ENCODE data around the gene CCDC172.

The CCDC172 gene, protein sequence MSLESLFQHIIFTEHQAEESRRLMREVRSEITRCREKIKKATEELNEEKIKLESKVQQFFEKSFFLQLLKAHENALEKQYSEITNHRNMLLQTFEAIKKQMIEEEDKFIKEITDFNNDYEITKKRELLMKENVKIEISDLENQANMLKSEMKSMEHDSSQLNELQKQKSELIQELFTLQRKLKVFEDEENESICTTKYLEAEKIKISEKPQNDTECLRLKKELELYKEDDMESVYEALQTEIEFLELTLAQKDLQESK

DNA sequence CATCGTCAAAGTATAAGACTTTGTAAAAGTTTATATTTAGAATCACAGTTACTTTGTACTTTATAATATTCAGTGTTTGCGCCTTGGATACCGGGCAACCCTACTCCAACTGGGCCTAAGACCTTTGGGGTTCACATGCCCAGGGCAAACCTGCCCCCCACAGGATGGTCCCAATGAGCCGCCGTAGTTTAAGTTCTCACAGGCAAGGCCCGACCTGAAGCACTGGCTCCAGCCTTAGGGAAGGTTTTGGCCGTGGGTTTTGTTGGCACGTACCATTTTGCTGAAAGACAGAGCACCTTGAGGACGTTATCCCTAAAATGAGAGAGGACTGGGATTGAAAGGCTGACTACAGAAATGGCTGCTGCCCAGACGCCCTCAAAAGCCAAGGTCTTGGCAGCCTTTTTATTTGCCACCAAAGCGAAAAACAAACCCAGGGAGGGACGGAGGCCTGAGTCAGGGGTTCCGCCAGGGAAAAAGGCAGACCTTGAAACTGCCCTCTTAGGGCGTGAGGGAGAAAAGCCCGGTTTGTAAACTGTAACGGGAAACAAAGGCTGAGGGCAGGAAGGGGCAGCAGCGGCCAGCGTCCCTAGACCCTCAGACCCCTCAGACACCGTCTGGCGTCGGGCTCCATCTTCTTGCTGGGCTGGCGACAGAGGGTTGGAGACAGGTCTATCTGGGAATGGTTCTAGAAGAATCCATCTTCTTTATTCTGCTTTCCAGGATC, at the start of gene CCDC172:
Gene CCDC172 (plus strand): TSS at position 222 of the 724 bp plus-strand sequence. CDS start 564 bp downstream, outside the sequence.
- DNase-seq = no peak

DNA sequence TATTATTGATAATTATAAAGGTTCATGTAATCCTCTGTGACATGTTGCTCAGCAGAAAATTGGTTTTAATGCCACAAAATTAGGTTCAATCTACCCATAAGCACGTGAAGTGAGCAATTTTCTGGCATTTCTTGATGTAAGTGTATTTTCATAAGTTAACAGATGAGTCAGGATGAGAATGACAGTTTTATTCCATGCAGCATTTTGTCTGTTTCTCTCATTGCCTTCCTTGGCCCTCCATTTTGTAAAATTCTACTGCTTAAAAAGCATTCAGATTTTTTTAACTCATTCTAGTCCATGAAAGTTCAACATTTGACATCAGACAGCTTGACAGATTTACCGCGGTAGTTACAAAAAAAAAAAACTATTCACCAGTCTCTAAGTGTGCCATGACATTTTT, 47.3 kb upstream of the CCDC172 start:
- DNase-seq = no peak

DNA sequence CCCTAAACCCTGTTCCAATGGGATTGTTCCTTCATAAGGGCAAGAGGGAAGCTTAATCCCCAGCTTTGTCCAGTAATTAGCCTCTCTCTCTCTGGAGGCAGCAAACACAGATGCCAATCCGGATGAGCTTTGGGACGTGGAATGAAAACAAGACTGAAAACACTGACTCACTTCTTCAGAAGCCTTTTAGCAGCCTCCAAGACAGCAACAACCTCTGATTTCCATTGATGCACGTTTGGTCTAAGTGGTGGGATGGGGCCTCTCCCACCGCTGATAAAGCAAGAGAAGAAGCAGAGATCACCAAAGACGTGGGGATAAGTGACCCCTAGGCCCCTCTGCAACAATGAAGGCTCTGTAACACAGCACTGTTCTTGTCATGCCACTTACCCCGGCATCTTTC, 45.4 kb upstream of the CCDC172 start:
- DNase-seq = no peak

DNA sequence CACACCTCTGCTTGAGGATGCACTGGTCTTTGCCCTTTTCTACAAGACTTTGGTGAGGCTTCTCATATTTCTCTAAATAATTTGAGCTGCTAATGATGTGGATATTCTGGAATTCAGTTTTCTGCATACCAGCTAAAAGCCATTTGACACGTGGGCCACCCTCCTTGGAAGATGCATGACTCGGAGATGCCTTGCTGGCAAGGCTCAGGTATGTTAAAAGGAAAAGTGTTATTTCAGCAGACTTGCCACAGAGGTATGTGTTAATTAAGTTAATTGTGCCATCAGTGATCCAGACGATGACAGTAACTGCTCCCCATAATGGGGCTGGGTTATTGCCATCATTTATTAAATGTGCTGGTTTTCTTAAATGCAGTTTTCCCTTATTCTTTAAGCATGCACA, 42.5 kb upstream of the CCDC172 start:
- DNase-seq = no peak

DNA sequence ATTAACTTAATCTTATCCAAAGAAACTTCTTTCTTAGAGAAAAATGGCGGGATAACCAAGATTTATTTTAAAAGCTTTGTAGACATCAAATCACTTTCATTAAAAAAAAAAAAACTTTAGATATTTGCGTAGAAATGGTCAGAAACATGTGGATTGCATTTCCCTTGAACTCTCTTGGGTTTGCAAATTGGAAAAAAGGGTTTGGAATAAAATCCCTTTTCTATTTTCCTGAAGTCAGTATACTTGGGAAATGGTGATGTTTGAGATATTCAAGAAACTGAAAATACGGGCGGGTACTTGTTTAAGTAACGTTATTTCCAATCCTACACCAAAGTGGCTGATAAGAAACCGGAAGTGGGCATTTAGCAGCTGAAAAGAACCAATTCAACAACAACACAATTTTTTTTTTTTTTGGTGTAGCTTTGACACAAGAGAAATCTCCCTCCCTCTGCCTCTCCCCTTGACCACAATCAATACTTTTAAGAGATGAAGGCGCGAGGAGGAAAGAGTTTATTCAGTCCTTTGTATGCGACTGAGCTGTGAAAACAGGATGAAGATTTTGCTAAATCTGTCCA, 37.5 kb upstream of the CCDC172 start:
- DNase-seq = no peak

DNA sequence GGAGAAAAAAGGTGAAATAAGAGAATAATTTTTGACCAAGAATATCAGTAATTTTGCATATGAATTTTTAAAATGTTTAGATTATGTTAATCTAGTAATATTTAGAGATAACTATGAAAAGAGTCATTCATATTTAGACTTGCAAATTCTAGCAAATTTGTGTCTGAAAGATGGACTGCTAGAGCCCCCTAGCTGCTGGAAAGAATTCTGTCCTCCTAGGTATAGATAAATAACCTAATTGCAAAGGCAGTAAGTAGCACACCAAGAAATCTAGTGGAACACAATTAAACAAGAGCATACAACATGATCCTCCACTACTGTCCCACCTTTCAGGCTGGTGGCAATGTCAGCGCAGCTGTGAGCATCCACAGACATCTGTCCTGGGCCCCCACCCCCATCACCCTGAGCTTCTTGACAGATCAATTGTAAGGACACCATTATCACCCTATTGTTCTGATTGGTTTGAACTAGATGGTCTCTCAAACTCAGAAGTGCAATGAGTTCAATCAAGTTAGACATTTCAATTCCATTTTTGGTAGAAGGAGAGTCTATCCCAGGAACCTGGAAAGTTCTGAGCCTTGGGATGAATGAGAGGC, 36.2 kb upstream of the CCDC172 start:
- peak; percentile 5 to 53 for DNase-seq

DNA sequence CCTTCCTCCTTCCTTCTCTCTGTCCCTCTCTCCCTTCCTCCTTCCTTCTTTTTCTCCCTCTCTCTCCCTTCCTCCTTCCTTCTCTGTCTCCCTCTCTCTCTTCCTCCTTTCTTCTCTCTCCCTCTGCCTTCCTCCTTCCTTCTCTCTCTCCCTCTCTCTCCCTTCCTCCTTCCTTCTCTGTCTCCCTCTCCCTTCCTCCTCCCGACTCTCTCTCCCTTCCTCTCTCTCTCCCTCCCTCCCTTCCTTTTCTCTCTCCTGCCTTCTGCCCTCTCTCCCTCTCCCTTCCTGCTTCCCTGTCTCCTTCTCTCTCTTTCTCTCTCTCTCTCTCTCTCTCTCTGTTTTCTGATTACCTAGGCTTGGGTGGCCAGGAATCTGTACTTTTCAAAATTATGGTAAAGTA, 34.6 kb upstream of the CCDC172 start:
- no peak for DNase-seq

DNA sequence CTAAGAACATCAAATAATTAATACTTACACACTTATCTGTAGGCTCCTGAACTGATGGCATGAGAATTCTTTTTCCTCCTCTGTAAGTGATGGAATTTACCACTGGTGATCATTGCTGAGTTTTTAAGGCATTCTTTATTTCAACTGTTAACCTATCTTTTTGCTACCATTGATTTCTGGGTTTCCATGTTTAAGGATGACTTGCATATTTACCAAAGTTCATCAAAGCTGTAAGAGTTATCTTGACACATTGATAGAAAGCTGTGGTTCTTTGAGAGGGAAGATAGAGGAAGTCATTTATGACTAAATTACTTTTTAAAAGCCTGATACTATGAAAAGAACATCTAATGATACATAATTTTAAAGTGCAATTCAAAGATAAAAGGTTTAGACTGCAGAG, 31.8 kb upstream of the CCDC172 start:
- DNase-seq = no peak

DNA sequence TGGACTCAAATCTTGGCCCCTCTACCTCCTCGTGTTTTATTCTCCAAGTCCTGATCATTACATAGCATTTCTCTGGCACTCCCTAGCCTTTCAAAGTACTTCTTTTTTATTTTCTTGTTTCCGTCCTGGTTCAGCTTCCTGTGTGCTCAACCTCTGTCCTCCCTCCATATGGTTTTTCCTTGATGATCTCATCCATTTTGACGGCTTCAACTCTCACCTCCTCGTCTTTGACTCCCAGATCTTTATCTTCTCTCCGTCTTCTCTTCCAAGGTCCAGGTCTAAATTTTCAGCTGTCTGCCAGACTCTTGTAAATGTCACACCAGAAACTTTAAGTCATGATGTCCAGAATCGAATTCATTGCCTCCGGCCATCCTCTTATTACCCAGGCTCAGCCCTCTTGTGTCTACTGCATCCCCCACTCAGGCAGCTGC, 27.9 kb upstream of the CCDC172 start:
- no peak for DNase-seq

DNA sequence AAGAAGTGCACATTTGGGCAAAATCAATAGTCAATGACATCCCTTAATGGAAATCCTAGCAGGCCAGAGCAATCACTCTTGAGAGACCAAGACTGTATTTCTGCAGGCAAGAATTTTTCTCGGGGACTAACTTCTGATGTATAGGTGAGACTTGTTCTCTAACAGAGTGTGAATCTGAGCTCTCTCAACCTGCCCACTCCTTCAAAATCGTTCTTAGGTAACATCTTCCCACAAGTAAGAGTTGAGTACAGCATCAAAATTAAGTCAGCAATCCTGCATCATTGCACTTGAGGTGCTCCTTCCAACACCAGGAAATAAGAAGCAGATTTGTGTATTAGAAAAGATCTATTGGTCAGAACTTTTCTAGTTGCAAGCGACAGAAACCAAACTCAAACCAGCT, 25.7 kb upstream of the CCDC172 start:
- no peak for DNase-seq

DNA sequence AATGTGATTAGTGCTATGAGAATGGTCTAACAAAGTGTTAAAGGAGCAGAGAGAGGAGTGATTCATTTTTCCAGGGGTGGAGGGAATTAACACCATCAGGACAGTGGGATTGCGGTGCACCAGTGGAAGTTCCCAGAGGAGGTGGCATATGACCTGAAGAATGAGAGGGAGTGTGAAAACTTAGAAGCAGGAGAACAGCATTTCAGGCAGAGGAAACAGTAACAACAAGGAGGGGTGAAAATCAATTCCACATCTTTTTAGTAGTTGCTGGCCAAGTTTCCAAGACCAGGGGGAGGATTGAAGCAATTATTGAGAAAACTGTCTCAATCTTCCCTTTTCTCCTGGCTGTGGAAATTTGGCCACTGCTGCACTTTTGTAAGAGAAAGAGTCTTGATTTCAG, 23.7 kb upstream of the CCDC172 start:
- no peak for DNase-seq

DNA sequence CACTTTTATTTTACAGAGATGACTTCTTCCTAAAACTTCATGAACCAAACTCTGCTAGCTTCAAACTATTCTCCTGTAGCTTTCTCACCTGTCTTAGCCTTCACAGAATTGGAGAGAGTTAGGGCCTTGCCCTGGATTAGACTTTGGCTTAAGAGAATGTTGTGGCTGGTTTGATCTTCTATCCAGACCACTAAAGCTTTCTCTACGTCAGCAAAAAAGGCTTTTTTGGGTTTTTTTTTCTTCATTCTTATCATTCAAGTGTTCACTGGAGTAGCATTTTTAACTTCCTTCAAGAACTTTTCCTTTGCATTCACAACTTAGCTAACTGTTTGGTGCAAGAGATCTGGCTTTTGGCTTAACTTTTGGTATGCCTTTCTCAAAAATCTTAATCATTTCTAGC, 19.3 kb upstream of the CCDC172 start:
- DNase-seq = no peak

DNA sequence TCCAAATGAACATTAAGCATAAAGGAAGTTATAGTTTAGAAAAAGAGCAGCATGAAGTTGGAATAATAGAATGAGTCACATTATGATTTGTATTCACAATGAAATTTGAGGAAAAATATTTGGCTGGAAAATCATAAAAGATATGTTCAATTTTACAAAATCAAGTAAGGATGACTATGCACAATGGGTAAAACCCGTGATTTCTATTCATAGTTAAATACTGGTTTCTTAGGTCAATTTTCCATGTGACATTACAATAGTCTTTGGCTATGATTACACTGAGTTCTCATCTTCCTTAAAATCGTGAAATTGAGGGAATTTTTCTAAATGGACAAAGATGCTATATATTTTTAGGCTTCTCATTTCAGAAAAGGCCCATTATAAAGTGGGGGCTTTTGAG, 17.4 kb upstream of the CCDC172 start:
- no peak for DNase-seq

DNA sequence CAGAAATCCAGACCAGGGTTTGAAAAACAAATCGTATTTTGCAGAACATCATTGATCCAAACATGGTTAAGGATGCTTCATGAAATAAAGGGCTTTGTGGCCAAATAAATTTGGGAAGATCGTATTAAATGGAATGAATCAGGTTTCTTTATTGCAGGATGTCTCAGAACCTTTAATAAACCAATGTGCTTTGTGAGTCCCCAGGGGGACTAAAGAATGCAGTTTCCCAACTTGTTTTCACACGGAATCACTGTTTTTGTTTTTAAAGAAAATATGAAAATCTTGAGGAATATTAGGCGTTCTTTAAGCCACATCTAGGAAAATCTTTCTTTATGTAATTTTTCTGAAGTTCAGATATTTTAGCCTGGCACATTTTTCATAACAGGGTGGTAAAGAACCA, 16.8 kb upstream of the CCDC172 start:
- no peak for DNase-seq

DNA sequence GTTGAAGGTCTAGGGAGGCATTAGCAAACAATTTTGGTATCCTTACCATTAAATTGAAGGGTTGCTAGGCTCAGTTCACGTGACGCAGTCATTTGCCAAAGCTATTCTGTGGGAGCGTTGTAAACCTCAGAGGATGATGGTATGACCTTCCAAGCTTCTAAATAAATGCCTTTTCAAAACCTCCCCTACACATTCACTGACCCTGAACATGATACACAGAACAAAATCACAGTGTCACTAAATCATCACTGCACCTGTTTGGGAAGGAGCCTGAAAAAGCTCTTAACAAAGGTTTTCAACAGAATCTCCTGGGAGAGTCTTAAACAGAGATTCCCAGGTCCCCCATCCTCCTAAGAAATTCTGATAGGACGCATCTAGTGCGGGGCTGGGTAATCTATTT, 13.2 kb upstream of the CCDC172 start:
- no peak for DNase-seq

DNA sequence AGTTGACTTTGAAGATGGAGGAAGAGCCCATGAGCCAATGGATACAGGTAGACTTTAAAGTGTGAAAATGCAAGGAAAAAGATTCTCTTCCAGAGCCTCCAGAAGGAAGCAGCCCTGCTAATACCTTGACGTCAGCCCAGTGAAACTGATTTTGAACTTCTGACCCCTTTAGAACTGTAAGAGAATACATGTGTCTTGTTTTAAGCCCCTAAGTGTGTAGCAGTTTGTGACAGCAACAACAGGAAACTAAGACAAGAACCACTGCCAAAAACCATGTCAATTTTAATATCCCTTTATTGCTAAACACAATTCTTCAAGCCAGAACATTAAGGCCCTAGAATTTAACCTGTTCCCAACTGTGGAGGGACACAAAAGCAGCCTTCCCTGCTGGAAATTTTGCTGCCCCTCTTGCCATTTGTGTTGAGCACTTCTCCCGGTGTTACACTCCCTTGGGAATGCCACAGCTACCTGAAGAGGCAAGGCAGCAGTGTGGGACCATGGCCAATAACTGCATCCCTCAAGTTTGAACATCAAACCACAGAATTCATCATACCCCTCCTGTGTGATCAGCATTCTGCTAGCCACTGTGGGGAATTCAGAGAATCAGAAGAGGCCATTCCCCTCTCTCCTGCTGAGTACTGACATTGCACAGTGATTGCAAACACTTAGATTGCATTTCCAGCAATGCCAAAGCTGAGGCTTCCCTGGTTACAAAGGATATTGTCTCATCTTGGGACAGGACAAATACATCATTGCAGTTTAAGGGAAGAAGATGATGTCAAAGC, 12.3 kb upstream of the CCDC172 start:
- DNase-seq = no peak

DNA sequence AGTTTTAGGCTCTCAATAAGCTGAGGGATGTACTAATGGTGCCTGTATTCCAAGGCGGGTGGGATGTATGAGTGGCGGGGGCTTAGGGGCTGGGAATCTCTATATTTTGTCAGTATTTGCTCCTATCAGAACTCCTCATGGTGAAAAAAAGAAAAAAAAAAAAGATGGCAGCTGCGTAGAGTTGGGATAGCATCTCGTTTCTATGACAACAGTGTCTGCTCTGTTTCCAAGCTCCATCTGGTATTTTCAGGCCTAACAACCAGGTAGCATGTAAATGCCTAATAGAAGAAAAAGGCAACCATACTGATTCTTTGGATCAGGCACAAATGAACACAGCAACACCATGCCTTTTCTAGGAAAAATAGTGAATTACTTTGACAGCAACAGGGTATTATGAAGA, 11.7 kb upstream of the CCDC172 start:
- DNase-seq = no peak

DNA sequence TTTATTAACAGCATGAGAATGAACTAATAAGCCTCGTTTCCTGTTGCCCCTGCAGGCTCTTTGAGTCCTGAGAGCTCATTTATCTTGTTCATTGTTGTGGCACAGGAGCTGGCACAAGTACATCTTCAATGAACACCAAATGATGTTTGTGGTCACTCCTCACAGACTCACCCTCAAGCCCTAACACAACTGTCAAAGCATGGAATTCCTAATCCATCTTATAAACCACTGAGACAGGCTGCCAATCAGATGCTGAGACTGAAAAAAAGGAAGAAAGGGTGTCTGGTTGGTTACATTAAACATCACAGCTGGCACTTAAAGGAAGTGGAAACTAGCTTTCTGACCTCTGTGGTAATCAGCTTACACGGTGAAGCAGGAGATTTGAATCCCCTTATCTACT, 7.7 kb upstream of the CCDC172 start:
- no peak for DNase-seq

DNA sequence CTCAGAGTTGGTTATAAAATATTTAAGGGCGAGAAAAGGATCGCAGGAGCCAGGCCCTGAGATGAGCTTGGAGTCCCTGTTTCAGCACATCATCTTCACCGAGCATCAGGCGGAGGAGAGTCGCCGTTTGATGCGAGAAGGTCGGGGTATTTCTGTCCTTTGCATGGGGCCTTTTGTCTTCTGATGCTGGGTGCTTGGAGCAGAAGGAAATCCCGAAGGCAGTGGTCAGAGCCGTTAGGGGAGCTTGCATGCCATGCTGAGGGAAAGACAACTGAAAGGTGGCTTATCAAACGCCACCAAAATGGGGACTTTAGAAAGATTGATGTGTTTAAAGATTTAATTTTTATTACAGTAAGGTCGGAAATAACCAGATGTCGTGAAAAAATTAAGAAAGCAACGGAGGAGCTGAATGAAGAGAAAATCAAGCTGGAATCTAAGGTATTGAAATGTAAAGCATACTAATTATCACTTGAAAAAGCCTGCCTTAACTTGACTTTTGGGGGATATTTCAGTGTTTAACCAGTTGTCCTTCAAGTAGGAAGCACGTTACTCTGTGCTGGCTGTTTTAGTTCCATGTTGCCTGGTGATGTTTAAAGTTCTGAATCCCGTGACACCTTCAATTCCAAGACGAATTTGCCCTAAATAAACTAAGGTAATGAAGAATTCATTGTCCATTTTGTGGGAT, 845 bp downstream of the CCDC172 start:
- no peak for DNase-seq

DNA sequence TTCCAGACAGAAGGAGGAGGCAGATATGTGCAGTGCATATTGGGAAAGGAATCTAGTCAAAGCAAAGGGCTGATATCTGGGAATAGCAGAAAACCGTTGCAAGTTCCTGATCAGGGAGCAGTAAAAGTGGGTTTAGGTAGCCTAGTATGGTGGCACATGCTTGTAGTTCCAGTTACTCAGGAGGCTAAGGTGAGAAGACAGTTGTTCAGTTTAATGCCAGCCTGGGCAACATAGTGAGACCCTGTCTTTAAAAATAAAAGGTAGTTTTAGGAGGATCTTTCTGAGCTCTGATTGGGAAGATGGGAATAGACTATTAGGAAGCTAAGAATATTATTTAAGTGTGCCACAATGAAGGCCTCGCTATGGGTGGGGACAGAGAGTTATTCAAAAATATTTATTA, 1.7 kb downstream of the CCDC172 start:
- no peak for DNase-seq

DNA sequence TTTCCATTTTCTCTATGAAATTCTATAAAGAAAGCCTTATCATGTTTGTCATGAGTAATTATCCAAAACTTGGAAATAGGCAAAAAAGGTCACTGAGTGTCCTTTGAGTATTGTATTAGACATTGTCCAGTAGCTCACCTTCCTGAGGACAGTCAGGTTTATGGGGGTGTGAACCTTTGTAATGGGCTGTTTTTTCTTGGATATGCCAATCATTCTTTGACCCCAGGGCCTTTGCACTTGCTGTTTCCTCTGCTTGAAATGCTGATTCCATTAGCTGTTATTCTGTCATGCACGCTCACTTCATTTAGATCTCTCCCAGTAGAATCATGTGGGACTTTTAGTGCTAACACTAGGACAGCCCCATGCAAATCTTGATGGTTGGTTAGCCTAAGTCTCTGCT, 4.9 kb downstream of the CCDC172 start:
- no peak for DNase-seq

DNA sequence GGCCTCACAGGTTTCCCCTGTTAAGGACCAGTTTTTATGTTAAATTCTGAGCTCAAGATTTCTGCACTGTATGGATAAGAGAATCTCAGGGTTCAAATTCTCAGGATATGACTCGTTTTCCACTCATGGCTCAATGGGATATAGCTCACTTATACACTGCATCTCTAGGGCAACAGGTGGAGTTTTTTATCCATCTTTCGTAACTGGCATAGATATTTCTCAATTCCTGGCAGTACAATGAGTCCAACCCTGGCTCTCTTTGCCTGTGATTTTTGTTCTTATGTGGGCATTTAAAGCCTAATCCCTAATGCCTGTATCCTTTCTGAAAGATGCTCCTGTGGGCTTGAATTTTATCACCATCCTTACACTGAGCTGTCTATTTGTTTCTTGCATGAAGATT, 7.6 kb downstream of the CCDC172 start:
- no peak for DNase-seq

DNA sequence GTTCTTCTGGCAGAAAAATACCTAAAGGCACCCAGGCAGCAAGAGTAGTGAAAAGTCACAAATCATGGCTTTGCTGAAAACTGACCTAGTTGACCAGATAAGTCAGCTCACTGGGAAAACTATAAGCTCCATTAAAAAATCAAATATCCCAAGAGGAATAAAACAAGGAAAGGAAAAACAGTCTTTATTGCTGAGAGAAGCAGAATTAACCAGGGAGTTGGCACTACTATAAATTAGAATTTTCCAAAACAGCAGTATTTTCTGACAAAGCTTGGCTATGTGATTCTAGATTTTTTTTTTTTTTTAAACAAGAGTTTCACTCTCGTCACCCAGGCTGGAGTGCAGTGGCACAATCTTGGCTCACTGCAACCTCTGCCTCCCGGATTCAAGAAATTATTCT, 12.6 kb downstream of the CCDC172 start:
- no peak for DNase-seq
